HG03108 (cell line): ENCODE results near the gene SPDYE4.
"Not testable (repeated sequence)": the region's sequence is repeated elsewhere in the genome, so short reads cannot be mapped to it uniquely, and the experiment has no call there.

Experiments
- ATAC-seq: cut with Tn5 transposase; IDR thresholded peaks from one replicate; pipeline ENCODE4 v1.9.1; 2021; ENCODE audit warnings: moderate library complexity; ENCODE audit not compliant: unreplicated experiment

Gene SPDYE4, protein sequence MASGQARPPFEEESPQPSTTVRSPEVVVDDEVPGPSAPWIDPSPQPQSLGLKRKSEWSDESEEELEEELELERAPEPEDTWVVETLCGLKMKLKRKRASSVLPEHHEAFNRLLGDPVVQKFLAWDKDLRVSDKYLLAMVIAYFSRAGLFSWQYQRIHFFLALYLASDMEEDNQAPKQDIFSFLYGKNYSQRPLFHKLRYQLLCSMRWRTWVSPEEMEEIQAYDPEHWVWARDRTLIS

DNA sequence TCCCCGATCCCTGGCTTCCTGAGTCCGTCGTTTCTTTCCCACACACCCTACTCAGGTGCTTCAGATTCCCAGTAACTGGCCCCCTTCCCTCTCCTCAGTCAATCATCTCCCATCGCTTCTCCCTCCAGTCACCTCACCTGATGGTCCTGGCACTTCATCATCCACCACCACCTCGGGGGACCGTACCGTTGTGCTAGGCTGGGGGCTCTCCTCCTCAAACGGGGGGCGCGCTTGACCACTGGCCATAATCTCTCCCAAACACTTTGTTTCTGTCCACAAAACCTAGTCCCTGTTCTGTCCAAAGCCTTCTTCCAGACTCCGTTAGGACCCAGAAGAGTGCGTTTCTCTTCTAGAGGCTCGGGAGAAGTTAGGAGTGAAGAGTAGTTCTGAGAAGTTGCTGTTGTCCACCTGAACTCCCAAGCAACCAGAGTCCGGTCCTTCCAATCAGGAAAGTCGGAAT lies at the start of gene SPDYE4:
Gene SPDYE4 (minus strand): TSS at position 410 of the 460 bp plus-strand sequence. CDS start 164 bp downstream, at position 246.
- ATAC-seq, result no peak

DNA sequence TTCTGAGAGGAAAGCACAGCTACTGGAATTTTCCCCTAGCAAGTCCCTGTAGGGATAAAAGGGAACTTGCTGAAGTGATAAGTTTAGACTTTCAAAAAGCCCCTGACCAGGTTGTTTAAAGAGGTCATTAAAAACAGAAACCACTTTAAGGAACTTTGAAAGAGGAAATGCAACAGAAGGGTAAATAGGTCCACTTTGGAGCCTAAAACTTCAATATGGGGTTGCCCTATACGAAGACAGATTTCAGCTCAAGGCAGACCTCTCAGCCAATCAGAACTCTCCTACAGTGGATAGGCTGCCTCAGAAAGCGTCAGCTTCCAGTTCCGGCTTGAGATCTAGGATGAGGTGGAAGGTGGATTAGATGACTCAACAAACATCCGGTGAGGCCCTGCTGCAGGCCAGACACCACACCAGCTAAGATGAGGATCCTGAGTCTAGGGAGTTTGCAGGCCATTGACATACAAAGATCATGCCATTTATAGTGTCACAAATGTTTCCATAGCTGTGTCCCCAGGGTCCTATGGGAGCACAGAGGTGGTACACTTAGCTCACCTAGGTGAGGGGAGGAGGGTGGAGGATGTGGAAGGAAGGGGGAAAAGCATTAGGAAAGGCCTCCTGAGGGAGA lies 48.7 kb upstream of the SPDYE4 start:
- ATAC-seq, result peak; percentile 82

DNA sequence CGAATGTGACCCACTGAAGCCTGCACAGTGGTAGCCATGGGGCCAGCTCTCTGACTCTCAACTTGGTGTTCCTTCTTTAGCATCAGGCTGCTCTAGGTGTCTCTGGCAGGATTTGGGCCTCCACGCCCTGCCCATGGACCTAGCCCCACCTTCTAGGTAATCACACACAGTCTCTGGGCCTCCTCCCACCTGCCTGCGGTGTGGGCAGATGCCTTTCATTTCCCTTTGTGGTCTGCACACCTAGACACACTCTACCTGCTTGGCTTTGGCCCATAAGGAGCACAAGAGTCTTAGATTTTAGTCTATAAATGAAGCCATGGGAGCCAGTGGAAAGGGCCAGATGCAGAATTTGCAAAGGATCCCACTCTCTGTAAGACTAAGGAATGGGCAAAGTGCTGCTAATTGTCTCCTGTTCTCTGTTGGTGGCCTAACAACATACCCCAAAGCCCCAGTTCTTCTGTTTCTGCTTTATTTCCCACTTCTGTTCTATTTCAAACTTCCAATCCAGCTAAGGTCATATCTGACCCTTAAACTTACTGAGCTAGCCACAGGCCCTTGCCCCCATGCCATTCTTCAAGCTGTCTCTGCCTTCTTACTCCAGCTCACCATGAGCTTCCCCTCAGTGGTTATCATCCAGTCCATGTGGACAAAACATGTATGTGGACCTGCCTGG lies 48.0 kb upstream of the SPDYE4 start:
- ATAC-seq, result no peak

DNA sequence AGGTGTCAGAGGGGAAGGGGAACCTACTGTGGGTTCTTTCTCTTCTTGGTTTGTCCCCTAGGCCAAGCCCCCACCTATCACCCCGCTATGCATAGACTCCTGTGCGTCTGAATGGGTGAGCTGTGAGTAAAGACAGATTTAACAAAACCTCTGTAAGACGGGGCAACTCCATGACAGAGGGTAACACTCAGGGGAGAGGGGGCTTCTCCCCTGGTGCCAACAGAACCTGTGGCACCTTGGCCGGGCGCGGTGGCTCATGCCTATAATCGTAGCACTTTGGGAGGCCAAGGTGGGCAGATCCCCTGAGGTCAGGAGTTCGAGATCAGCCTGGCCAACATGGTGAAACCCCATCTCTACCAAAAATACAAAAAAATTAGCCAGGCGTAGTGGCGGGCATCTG lies 47.0 kb upstream of the SPDYE4 start:
- ATAC-seq, result not testable (repeated sequence)

DNA sequence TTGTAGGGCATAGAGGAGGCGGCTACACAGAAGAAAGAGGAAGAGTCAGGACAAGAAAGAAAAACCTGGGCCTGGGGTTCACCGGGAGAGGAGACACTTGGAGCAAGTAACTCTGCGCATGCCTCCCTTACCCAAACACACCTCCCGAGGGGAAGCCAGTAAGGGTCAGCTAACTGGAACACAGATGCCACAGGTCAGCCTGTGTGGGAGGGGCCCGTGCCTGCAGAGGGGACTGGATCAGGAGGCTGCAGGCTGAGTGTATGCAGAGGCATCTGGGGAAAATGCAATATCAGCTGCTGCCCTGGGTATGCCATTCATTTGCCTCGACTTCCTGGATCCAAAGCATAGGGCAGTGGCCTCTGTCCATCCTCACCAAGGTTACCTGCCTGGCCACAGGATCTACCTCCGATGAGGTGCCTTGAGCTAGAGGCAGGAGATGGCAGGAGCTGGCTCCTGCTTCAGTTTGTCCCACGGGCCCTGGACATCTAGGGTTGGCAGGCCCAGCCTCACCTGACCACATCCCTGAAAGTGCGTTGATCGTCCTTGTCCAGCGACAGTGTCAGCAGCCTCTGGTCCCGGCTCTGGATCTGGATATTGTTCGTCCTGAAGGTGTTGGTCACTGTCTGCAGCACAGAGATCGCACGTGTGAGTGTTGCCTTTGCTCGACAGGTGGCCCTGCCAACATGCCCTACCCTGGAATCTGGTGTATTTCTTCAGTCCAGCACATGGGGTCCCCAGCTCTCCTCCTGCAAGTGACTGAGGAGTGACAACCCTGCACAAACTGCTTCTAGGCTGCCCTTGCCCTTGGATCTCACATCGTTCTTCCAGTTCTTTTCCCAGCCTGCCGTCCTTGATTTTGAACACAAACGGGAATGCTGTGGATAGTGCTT lies 45.4 kb upstream of the SPDYE4 start:
- ATAC-seq, result no peak

DNA sequence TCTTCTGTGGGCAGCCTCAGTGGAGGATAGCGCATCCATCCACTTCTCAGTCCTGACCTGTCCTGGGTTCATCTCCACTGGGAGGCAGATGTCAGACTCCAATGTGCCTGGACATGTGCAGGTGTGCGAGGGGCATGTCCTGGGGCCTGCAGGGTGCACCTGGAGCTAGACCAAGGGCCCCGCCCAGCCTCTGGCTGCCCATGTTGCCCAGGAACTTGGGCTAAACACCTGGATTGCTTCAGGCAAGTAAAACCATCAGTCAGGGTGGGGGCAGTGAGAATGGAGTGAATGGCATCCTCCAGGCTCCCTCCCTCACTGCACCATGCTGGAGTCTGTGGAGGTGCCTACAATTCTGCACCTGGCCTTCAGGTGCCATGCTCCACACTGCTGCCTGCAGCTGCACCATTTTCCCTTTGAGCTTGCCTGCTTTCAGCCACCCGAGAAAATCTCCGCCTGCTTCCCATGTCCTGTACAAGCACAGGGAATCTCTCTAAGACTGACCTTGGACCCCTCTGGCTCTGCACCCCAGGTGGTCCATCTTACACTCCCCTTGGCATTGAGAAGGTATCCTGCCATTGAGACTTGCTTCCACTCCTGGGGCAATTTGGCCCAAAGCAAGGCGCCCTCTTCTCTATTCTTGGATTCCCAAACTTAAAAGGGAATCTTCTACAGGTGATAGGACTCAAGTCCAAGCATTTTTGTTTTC lies 42.9 kb upstream of the SPDYE4 start:
- ATAC-seq, result no peak

DNA sequence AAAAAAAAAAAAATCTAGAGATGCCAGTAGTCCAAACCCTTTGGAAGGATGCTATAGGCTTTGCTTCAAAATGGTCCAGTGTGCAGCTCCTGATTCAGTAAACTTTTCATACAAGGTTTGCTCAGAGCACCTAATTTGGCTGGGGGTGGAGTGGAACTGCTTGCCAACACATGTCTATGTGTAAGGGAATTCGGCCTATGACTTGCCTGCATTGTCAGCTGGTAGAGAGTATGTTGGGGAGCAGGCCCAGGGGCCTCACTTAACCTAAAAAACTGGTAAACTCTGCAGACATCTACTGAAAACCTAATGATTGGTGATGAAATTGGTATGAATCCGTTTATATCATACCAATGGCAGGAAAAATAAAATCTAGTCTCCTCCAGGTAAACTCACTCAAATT lies 42.3 kb upstream of the SPDYE4 start:
- ATAC-seq, result no peak

DNA sequence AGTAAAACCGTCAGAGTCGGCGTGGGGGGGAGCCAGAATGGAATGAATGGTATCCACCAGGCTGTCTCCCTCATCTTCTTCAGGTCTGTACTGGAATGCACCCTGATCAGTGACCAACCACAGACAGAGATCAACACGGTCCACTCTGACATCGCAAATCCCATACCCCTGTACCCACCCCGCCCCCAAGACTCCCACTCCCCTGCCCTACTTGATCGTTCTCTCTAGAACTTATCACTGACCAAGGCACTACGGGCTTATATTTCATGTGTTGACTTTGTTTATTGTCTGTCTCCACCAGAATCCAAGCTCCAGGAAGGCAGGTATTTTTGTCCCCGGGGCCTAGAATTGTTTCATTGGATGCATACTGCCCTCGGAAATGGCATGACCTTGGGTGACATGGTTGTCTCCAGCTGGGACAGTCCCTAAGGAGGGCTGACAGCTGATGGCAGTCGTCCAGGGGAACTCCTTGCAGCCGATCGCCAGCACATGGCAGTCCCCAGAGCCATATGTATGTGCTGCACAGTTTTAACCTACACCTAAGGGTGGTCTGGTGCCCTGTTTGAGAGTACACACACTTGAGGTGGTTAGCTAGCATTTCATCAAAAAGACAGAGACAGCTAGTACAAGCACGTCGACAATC lies 41.3 kb upstream of the SPDYE4 start:
- no peak for ATAC-seq

DNA sequence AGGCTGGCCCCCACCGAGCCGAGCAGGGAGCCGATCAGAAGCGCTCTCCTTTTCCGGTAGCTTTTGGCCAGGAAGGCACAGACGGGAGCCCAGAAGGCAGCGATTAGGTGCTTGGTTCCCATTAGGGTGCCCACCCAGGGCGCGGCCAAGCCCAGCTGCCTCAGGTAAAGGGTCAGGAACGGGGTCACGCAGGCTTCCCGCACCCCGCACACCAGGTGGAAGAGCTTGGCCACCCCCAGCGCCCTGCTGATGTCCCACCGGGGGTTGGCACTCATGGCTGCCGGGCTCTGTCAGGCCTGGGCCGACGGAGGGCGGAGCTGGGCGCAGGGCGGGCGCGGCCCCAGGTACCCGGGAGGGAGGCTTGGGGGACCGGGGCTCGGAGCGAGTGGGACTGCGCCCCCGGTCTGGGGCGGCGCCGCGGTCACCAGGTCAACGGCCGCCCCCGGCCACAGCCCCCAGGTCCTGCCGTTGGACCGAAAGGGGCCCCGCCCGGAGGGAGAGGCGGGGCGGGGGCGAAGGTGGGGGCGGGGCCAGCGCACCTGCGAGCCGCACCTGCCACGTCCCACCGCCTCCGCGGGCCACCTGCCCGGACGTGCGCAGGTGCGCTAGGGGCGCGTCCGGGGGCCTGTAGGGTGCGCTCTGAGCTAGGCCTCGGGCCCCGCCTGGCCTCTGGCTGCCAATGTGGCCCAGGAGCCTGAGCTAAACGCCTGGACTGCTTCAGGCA lies 40.7 kb upstream of the SPDYE4 start, which contains the start of gene MFSD6L:
Gene MFSD6L (minus strand): TSS at position 520 of the 724 bp plus-strand sequence. CDS start 245 bp downstream, at position 275.
- ATAC-seq, result no peak

DNA sequence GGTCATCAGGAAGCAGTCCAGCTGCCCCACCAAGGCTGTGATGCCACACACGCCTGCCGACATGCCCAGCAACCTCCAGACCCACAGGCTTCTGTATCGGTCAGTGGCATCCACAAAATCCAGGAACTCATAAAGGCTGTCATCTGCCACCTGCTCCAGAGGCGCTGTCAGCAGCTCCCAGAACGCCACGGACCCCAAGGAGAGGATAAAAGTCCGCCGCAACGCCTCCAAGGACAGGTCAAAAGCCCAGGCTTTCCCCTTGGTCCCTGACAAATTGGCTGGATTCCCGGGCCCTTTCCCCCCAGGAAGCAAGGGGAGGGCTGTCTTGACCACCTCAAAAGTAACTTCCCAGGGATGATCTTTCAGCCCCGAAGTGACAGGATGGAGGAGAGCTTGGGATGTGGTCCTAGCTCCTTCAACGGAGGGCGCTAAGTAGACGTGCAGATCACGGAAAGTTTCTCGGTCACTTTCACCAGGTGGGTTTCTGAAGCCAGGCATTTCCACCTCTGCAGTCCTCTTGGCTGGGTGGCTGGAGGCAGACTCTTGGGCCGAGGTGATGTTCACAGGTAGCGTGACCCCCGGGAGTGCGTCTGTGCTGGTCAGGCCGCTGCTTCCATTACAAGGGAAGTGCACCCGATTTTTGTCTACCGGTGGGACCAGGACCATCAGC lies 40.0 kb upstream of the SPDYE4 start:
- ATAC-seq, result no peak

DNA sequence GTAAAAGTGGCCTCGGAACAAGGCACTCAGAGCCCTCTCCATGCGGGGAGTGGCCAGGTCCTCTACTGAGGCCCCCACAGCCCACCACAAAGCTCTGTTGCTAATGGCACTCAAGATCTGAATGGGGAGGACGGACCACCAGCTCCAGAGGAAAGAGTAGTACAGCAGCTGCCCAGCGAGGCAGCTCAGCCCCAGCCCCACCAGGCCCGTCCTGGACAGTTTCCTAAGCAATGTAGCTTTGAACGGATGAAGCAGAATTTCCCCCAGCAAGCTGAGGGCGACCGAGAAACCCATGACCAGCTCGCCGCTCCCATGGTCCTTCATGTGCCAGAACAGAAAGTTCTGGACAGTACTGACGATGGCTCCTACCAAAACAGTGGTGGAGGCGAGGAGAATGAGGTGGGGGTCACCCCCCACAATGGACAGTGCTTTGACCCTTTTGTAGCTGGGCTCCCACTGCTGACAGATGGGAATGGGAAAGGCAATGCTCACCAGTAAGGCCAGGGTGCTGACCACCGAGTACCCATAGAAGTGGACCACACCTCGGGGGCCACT lies 39.4 kb upstream of the SPDYE4 start:
- no peak for ATAC-seq

DNA sequence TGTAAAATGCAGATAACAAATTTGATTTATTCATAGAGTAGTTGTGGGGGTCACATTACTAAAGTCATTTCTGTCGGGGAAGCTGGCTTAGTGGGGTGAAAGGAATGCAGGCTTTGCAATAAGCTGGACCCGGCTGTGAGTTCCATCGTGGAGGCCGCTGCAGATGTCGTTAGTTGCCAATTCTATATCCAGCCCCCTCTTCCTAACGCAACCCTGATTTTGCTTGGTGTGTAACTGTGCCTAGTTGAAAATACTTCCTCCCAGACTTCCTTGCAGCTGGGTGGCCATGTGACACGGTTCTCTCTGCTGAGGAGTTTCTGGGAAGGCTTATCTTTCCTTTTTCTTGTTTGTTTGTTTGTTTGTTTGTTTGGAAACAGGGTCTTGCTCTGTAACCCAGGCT lies 36.3 kb upstream of the SPDYE4 start:
- no peak for ATAC-seq

DNA sequence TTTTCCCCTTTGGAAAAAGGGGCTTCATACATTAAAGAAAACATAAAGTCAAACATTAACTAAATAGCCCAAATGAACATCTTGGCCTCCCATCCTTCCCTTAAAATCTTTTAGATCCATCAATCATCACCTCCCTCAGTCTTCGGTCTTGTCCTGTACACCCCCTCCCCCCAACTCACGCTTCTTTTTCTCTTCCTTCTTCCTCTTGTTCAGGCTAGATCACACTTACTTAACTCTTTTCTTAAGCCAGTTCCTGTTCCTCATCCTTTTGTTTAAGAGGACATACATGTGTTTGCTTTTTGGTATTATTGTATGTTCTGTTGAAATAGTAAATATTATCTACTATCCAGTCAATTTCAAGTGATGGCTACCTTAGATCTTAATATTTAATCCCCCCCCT lies 35.3 kb upstream of the SPDYE4 start:
- no peak for ATAC-seq

DNA sequence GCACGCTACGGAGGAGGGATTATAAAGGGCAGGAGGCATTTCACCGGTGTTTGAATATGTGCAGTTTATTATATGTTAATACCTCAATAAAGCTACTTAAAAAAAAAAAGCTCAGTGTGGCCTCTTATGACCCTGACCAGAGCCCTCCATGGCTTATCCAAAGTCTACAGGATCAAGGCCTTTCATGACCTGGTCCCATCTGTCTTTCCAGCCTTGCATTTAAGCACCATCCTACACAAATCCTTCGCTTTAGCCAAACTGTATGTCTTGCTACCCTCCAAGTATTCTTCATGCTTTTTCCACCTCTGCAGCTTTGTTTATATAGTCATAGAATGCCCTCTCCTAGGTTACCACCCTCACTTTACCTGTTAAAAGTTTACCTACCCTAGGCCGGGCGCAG lies 34.3 kb upstream of the SPDYE4 start:
- ATAC-seq, result no peak

DNA sequence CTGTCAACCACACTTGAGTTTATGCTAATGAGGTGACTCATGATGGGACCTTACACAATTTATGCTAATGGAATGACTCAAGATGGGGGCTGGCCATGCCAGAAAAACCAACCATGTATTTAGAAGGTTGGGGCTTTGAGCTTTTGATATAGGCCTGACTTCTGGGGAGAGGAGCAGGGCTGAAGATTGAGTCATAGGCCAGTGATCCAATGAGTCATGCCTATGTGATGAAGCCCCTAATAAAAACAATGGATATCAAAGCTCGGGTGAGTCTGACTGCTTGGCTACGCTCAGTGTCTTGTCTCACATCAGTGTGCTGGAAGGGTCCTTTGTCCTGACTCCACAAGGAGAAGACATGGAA lies 33.5 kb upstream of the SPDYE4 start:
- no peak for ATAC-seq

DNA sequence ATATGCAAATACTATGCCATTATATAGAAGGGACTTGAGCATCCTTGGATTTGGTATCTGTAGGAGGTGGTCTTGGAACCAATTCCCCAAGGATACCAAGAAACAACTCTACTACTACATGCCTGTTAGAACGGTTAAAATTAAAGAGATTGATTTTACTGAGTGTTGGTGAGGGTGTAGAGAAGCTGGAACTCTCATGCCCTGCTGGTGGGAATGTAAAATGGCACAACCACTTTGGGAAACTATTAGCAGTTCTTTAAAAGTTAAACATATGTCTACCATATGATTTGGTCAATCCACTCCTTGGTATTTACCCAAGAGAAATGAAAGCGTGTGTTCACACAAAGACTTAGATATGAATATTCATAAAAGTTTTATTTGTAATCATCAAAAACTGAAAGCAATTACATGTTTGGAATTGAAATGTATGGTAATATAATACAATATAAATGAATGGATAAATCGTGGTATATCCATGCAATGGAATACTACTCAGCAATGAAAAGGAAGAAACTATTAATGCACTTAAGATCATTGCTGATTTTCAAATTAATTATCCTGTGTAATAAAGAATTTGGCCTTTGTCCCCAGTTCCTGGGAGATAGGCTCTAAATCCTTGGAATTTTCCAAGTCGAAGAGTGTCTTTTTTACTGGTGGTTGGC lies 33.0 kb upstream of the SPDYE4 start:
- ATAC-seq, result no peak

DNA sequence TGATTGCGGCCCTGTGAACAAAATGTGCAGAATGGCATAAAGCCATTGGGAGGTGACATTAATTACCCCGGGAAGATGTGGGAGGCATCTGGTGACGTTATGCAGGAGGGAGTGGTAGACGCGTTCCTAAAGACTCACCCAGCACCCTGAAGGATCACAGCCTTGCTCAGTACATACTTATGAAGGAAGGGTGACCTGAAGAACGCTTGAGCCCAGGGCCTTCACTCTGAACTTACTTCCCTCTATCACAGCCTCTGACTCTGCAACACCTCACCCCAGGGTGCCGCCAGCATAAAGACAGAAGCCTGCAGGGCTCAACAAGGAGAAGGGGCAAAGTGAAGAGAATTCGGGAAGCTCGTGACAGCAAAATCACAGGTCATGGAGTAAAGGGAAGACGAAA lies 31.4 kb upstream of the SPDYE4 start:
- ATAC-seq, result no peak

DNA sequence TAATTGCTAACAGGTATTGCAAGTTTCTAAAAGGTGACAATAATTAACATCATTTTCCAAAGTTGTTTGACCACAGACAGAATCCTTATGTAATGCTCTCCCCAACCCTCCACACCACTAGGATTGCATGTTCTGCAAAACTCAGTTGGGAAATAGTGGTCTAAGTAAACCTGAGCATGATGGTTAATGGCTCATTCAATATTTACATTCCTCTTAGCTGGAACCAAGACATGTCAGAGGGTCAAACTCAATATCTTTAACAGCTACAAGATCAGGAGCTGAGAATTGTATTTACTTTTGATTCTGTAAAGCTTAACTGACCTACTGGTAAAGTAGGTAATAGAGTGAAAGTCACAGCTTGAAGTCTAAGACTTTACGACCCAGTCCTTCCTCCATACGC lies 30.7 kb upstream of the SPDYE4 start:
- ATAC-seq, result no peak
